Measurements from ENCODE around the gene RPTOR.

RPTOR gene

GRCh38 chr17:80608326-80608725, 63.7 kb downstream of the RPTOR start:
- no peak overlapping the region for H3K9ac ChIP-seq (ENCODE audit: insufficient read length)
- no peaks in the 10 kb centered on the region; the same call in 1 of the 2 replicates for H3K36me3 ChIP-seq (ENCODE audit: insufficient read depth, low read length)
- no peaks in the 10 kb centered on the region for H3K9me3 ChIP-seq (ENCODE audit: low read depth, low read length)
- no peak overlapping the region for H3K27ac ChIP-seq
- no peak overlapping the region for H3K4me3 ChIP-seq
- DNase-seq (ENCODE audit: low read depth, low spot score) = no peak
- no peak for TF ChIP-seq FOXP2 (optimal IDR thresholded peaks at IDR 0.05; ENCODE audit: control extremely low read depth, extremely low read length, insufficient read depth)
- TF ChIP-seq EZH2 (IDR thresholded peaks at IDR 0.05) = no peak
- no peak for TF ChIP-seq POLR2AphosphoS5 (IDR thresholded peaks at IDR 0.05; ENCODE audit: borderline replicate concordance, low read depth, low read length)

DNA sequence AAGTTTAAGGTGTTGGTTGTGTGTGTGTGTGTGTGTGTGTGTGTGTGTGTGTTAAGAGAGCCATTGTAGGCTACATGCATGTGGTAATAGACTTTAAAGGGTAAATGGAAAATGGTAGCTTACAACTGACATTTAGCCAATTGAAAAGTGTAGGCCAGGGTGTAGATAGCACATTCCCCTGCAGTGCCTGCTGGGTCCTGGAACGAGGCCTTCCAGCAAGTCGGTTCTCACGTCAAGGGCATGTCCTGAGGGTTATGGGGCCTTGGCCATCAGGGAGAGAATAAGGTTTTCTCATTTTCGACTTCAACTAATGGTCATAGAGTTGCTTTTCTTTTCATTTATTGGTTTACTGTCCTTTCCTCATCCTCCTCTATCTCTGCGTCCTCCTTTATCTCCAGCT, 65.1 kb downstream of the RPTOR start:
- Histone ChIP-seq H3K4me3 (no peak overlapping the region), H3K27ac (no peak overlapping the region), H3K36me3 (ENCODE audit: insufficient read depth, low read length) (no peaks in the 10 kb centered on the region), H3K9ac (ENCODE audit: insufficient read length) (no peak overlapping the region), H3K9me3 (ENCODE audit: low read depth, low read length) (no peaks in the 10 kb centered on the region)
- DNase-seq (ENCODE audit: low read depth, low spot score) = no peak
- TF ChIP-seq EZH2 (IDR thresholded peaks at IDR 0.05) (no peak), FOXP2 (optimal IDR thresholded peaks at IDR 0.05; ENCODE audit: control extremely low read depth, extremely low read length, insufficient read depth) (no peak), POLR2AphosphoS5 (IDR thresholded peaks at IDR 0.05; ENCODE audit: borderline replicate concordance, low read depth, low read length) (no peak)

GRCh38 chr17:80611816-80612215, 67.2 kb downstream of the RPTOR start:
- Histone ChIP-seq H3K36me3 (ENCODE audit: insufficient read depth, low read length) (no peaks in the 10 kb centered on the region), H3K9ac (ENCODE audit: insufficient read length) (no peak overlapping the region), H3K4me3 (no peak overlapping the region), H3K27ac (no peak overlapping the region), H3K9me3 (ENCODE audit: low read depth, low read length) (no peaks in the 10 kb centered on the region)
- no peak for DNase-seq (ENCODE audit: low read depth, low spot score)
- TF ChIP-seq EZH2 (IDR thresholded peaks at IDR 0.05) (no peak), FOXP2 (optimal IDR thresholded peaks at IDR 0.05; ENCODE audit: control extremely low read depth, extremely low read length, insufficient read depth) (no peak), POLR2AphosphoS5 (IDR thresholded peaks at IDR 0.05; ENCODE audit: borderline replicate concordance, low read depth, low read length) (no peak)

GRCh38 chr17:80612997-80613731, 68.5 kb downstream of the RPTOR start:
- H3K36me3 ChIP-seq (ENCODE audit: insufficient read depth, low read length) = no peaks in the 10 kb centered on the region

GRCh38 chr17:80613732-80614071, 69.1 kb downstream of the RPTOR start:
- H3K4me3 ChIP-seq = no peak overlapping the region
- no peak overlapping the region for H3K27ac ChIP-seq
- no peak overlapping the region for H3K9ac ChIP-seq (ENCODE audit: insufficient read length)
- TF ChIP-seq EZH2 (IDR thresholded peaks at IDR 0.05) (no peak), FOXP2 (optimal IDR thresholded peaks at IDR 0.05; ENCODE audit: control extremely low read depth, extremely low read length, insufficient read depth) (no peak), POLR2AphosphoS5 (IDR thresholded peaks at IDR 0.05; ENCODE audit: borderline replicate concordance, low read depth, low read length) (no peak)
- H3K9me3 ChIP-seq (ENCODE audit: low read depth, low read length) = no peaks in the 10 kb centered on the region
- no peaks in the 10 kb centered on the region for H3K36me3 ChIP-seq (ENCODE audit: insufficient read depth, low read length)
- no peak for DNase-seq (ENCODE audit: low read depth, low spot score)

More at GRCh38 chr17:80612997-80613731, 68.5 kb downstream of the RPTOR start:
- Histone ChIP-seq H3K9me3 (ENCODE audit: low read depth, low read length) (no peaks in the 10 kb centered on the region), H3K9ac (ENCODE audit: insufficient read length) (no peak overlapping the region), H3K27ac (no peak overlapping the region), H3K4me3 (no peak overlapping the region)
- no peak for DNase-seq (ENCODE audit: low read depth, low spot score)
- TF ChIP-seq FOXP2 (optimal IDR thresholded peaks at IDR 0.05; ENCODE audit: control extremely low read depth, extremely low read length, insufficient read depth) (no peak), POLR2AphosphoS5 (IDR thresholded peaks at IDR 0.05; ENCODE audit: borderline replicate concordance, low read depth, low read length) (no peak), EZH2 (IDR thresholded peaks at IDR 0.05) (no peak)

DNA sequence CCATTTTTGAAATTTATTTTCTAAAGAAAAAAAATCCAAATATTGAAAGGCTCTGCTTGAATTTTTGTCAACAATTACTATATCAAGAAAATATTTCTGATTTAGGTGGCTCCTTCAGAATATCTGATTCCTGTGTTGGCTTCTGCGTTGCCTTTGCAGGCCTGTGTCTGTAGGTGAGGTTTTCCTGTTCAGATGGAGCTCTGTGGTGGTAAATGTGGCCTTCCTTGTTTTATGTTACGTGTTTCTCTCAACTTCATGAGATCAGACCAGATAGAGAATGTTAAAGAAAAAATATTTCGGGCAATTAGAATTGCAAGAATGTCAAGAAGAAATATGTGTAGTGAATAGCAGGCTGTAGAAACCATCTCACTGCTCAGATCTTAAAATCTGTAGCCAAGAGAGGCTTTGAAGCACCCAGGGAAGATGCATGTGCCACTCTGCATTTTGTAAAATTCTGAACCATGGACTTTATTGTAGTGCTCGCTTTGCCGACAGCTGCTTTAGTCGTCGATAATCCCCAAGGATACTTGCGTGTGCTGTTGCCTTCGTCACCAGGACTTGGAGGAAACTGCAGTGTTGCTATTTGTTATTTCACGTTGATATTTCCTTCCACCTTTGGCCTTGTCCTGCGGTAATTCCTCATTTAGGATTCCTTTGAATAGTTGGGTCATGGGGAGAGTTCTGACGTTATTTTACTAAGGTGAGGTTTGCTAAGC, 69.9 kb downstream of the RPTOR start:
- no peak for DNase-seq (ENCODE audit: low read depth, low spot score)
- no peak for TF ChIP-seq POLR2AphosphoS5 (IDR thresholded peaks at IDR 0.05; ENCODE audit: borderline replicate concordance, low read depth, low read length)
- TF ChIP-seq EZH2 (IDR thresholded peaks at IDR 0.05) = no peak
- no peak for TF ChIP-seq FOXP2 (optimal IDR thresholded peaks at IDR 0.05; ENCODE audit: control extremely low read depth, extremely low read length, insufficient read depth)

GRCh38 chr17:80615376-80615775, 70.7 kb downstream of the RPTOR start:
- no peak for DNase-seq (ENCODE audit: low read depth, low spot score)

More for the DNA sequence above, 69.9 kb downstream of the RPTOR start:
- H3K36me3 ChIP-seq (ENCODE audit: insufficient read depth, low read length) = no peaks in the 10 kb centered on the region
- no peaks in the 10 kb centered on the region for H3K9me3 ChIP-seq (ENCODE audit: low read depth, low read length)
- H3K4me3 ChIP-seq = no peak overlapping the region
- no peak overlapping the region for H3K27ac ChIP-seq
- H3K9ac ChIP-seq (ENCODE audit: insufficient read length) = no peak overlapping the region

GRCh38 chr17:80616705-80617104, 72.1 kb downstream of the RPTOR start:
- no peak overlapping the region for H3K4me3 ChIP-seq
- H3K9ac ChIP-seq (ENCODE audit: insufficient read length) = no peak overlapping the region
- H3K36me3 ChIP-seq (ENCODE audit: insufficient read depth, low read length) = no peaks in the 10 kb centered on the region
- no peak for TF ChIP-seq POLR2AphosphoS5 (IDR thresholded peaks at IDR 0.05; ENCODE audit: borderline replicate concordance, low read depth, low read length)
- TF ChIP-seq FOXP2 (optimal IDR thresholded peaks at IDR 0.05; ENCODE audit: control extremely low read depth, extremely low read length, insufficient read depth) = no peak
- no peak for TF ChIP-seq EZH2 (IDR thresholded peaks at IDR 0.05)
- H3K27ac ChIP-seq = no peak overlapping the region
- no peaks in the 10 kb centered on the region for H3K9me3 ChIP-seq (ENCODE audit: low read depth, low read length)
- no peak for DNase-seq (ENCODE audit: low read depth, low spot score)

More at GRCh38 chr17:80615376-80615775, 70.7 kb downstream of the RPTOR start:
- H3K27ac ChIP-seq = no peak overlapping the region
- TF ChIP-seq FOXP2 (optimal IDR thresholded peaks at IDR 0.05; ENCODE audit: control extremely low read depth, extremely low read length, insufficient read depth) (no peak), POLR2AphosphoS5 (IDR thresholded peaks at IDR 0.05; ENCODE audit: borderline replicate concordance, low read depth, low read length) (no peak), EZH2 (IDR thresholded peaks at IDR 0.05) (no peak)
- no peaks in the 10 kb centered on the region for H3K9me3 ChIP-seq (ENCODE audit: low read depth, low read length)
- H3K36me3 ChIP-seq (ENCODE audit: insufficient read depth, low read length) = no peaks in the 10 kb centered on the region
- H3K4me3 ChIP-seq = no peak overlapping the region
- no peak overlapping the region for H3K9ac ChIP-seq (ENCODE audit: insufficient read length)
